Hindlimb muscle (tissue), 1 donor: ENCODE data around the gene ZNF879. TPM values are rescaled to one million over a fixed set of nuclear protein-coding genes. Genes with fewer than 3 reads are reported as not detected.

Experiments
- DNase-seq: peaks from one replicate; pipeline ENCODE4 v3.0.0-alpha.2; 2013
- polyA plus RNA-seq: library from polyadenylated mRNA; unstranded; fragments of 120-200 nt; gene quantifications from one replicate; pipeline ENCODE4 v1.2.1, GENCODE V29; 2013; ENCODE audit not compliant: insufficient read length

The ZNF879 gene
- polyA plus RNA-seq, 1 donor, result 3.4 TPM

DNA sequence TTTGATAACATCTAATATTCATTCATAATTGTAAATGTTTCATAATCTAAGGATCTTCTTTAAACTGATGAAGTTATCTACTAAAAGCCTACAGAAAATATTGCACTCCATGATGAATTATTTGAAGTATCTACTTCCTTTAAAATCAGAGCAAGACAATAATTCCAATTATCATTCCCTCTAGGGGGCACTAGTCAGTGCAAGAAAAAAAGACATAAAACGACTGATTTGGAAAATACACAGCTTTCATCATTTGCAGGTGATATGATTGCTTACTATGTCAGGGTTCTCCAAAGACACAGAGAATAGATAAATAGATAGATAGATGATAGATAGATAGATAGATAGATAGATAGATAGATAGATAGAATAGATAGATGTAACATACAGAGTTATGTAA is 14.9 kb upstream of the ZNF879 start:
- DNase-seq, result no peak

DNA sequence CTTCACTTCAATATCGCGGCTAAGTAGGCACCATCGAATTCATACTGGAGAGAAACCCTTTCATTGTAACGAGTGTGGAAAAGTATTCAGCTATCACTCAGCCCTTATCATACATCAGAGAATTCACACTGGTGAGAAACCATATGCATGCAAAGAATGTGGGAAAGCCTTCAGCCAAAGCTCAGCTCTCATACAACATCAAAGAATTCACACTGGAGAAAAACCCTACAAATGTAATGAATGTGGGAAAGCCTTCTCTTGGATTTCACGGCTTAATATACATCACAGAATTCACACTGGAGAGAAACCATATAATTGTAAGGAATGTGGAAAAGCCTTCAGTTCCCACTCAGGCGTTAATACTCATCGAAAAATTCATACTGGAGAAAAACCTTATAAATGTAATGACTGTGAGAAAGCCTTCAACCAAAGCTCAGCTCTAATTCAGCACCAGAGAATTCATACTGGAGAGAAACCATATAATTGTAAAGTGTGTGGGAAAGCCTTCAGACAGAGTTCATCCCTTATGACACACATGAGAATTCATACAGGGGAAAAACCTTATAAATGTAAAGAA is 9.5 kb downstream of the ZNF879 start:
- no peak for DNase-seq

DNA sequence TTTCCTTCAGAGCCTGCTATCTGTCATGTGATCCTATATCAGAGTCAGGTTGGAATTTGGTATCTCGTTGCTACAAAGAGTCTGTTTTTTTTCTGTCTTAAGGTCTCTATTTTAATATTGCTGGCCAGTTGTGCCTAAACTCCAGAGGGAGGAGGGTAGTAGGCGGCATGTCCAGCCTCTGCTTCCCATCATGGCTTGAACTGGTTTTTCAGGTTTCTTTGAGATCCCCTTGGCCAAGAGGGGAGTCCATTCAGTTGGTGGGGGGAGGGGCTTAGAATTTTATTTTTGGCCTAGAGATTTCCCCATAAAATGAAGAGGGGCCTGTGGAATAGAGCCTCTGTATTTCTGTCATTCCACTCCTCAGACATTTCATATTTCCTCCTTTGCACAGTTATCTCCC is 21.2 kb downstream of the ZNF879 start:
- DNase-seq, result no peak

DNA sequence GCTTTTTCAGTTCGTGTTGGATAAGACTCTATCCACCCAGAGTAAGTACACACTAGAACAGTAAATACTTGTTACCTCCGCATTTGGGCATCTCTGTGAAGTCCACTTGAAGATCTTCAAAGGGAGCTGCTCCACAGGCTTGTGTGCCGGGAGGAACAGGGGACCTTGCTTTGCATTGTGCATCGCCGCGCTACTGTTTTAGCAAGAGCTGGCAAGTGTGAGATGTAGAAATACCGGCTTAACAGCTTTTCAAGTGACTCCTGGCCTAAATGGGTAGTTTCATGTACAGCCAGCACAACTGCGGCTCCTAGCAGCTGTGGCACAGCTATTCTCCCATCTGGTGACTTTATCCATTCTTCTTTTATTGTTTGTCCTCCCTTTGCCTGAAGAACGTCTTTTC is 28.2 kb downstream of the ZNF879 start:
- no peak for DNase-seq

DNA sequence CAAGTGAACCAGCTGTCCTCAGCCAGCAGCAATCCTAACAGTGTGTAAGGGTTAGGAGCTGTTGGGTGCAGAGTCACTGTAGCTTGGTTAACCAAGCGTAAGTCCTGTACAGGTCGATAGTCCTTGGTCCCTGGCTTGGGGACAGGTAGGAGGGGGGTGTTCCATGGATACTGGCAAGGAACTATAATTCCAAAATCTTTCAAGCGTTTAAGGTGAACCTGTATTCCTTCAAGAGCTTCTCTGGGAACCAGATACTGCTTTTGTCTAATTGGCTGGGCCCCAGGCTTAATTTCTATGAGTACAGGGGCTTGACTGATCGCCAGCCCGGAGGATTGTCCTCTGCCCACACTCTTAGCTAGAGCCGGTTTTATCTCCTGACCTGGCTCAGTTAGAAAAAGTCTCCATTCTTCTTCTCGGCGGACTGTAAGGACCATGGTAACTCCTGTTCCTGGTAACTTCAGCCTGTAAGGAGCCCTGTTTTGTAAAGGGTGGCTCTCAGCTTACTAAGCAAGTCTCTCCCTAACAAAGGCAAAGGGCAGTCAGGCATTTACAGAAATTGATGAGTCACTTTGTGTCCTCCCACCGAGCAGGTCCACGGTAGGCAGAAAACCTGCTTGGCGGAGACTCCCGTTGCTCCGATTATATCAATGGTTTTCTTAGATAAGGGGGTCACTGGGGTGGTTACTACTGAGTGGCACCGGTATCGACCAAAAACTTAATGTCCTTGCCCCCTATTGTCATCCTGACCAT is 30.6 kb downstream of the ZNF879 start:
- DNase-seq, result no peak

DNA sequence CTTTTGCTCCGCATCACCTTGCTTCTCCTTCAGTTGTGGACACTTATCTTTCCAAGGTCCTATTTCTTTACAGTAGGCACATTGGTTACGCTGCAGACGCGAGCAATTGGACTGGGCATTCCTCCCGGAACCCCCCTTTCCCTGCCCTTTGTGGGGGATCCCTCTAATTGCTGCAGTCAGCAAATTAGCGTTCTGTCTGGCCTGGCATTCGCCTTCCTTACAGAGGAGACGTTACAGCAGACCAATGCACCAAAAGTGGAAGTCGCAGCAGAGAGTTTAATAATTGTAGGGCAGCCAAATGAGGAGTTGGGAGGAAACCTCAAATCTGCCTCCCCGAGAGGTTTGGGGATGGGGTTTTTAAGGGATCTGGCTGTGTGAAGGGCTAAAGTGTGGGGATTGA is 31.3 kb downstream of the ZNF879 start:
- no peak for DNase-seq

DNA sequence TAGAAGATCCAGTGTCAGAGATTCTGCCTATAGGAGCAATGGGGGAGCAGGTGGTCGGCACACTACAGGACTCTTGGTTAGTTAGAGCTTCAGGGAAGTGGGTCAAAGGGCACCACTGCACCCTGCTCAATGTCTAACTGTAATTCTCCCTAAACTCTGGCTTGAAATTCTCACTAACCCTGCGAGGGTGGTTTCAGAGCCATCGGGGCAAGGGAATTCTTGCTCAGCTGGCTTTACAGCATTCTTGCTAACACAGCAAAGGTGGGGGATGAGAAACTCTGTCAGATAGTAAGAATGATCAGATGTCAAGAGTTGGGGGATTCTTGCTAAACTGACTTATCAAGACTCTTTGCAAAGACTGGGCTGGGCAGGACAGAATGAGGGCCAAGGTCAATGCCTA is 31.8 kb downstream of the ZNF879 start:
- no peak for DNase-seq

DNA sequence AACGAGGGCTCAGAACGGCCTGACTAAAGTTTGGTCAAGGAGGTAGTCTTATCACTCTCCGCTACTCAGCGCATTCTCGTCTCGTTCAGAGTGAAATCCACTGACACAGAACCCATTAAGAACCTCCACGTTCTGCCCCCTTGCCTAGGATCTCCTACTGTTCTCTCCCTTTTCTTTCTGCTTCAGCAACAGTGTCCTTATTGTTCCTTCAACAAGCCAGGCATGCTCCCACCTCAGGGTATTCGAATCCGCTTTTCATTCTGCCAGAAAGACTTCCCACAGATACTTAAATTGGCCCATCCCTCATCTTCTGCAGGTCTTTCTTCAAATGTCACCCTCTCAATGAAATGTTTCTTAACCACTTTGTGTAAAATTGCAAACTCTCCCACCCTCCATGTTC is 32.2 kb downstream of the ZNF879 start:
- DNase-seq, result no peak

DNA sequence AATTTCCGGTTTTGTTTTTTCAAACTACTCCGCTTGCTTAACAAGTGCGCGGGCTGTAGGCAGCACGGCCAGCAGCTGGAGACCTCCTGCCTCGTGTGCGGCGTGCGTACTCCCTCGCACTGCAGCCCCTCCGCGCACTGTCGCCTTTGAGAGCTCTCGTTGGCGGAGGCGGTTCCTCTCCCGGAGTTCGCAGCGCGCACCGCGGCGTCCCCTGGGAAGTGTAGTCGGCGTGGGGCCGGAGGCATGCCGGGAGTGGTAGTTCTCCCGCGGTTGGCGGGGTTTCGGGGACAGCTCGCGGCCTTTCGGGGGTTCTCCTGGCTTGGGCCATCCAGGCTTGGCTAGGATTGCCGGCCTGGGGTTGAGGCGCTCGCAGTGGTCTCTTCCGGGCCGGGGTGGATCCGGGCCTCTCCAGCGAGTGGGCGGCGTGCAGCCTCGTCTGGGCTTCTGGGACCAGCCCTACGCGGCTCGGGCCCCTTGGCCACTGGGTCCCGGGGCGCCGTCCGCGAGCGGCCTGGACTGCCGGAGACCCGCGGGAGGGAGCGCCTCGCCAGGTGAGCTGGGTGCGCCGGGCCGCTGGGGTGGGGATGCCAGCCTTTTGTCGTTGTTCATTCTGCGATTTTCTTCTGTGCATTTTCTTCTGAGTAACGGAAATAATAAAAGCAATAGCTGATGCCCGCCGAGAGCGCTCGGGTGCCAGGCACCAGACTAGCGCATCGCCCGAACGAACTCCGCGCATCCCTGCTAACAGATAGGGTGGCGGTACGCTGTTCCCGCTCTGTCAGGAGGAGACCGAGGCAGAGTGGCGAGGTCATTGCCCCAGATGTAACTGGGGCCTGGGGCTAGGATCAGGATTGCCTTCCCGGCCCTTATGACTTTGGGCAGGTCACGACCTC is 36.8 kb downstream of the ZNF879 start, which contains the start of gene ZNF354C:
TSS of gene ZNF354C (plus strand) at position 258 of the 893 bp plus-strand sequence. CDS start 1,696 bp downstream, outside the sequence.
- peak; percentile 94 for DNase-seq

DNA sequence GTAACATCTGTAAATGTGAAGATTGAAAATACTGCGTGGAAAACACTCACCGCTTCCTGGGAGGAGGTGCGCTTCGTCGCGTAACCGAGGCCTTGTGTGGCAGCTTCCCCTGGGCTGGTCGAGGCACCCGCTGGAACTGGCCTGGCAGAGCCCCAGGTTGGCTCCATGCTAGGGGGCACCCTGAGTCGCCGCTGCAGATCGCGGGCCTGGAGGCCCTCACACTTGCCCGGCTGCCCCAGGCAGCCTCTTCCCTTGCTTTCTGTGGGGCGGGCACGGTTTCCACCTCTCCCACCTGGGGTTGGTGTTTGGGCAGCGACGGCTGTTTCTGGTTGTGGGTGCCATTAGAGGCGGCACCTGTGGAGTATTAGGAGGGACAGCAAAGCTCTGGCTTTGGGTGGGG is 37.4 kb downstream of the ZNF879 start:
- peak; percentile 9 for DNase-seq

DNA sequence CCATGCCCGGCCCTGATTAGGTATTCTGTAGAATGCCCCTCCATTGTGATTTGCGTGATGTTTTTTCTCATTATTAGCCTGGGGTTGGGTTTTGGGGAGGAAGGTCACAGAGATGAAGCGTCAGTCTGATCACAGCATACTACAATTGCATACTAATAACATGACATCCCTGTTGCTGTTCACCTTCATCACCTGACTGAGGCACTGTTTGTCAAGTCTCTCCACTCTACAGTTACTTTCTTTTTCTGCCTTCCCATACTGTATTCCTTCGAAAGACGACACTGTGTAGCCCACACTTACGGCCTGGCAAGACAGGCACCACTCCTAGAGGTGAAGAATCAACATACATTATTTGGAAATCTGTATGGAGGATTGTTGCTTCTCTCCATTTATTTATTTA is 42.1 kb downstream of the ZNF879 start:
- no peak for DNase-seq

DNA sequence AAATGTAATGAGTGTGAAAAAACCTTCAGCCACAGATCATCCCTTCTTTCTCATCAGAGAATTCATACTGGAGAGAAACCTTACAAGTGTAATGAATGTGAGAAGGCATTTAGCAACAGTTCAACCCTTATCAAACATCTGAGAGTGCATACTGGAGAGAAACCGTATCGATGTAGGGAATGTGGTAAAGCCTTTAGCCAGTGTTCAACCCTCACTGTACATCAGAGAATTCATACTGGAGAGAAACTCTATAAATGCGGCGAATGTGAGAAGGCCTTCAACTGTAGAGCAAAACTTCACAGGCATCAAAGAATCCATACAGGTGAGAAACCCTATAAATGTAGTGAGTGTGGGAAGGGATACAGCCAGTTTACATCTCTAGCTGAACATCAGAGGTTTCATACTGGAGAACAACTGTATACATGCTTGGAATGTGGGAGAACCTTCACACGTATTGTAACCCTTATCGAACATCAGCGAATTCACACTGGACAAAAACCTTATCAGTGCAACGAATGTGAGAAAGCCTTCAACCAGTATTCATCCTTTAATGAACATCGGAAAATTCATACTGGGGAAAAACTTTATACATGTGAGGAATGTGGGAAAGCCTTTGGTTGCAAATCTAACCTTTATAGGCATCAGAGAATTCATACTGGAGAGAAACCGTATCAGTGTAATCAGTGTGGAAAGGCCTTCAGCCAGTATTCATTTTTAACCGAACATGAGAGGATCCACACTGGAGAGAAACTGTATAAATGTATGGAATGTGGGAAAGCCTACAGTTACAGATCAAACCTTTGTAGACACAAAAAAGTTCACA is 55.8 kb downstream of the ZNF879 start:
- no peak for DNase-seq

DNA sequence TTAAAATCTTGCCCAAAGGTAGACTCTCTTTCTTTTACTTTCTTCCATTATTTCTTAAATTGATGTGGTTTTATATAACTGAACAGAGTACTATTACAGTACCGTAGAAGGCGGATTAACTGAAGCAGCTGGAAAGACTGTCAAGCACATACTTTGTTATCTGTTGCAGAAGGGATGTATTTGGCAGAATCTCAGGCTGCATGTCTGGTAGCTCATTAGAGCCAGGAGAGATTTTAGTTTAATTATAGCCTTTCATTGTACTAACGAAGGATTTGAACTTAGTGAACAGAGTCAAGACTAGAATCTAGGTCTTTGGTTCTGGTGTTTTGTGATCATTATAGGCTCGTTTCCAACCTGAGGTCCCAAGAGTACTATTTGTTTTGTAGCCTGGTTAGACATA is 57.1 kb downstream of the ZNF879 start:
- DNase-seq, result no peak

Other genes starting within 250 kb of the ZNF879 start
- gene ZNF354B, start 163.9 kb upstream of the ZNF879 start, polyA plus RNA-seq, result 13.9 TPM
- gene ZFP2, start 127.9 kb upstream of the ZNF879 start, polyA plus RNA-seq, result 2.4 TPM
- 3.1 TPM for gene ZNF454, start 82.6 kb upstream of the ZNF879 start, polyA plus RNA-seq
- gene GRM6, start 28.5 kb upstream of the ZNF879 start, polyA plus RNA-seq, result 0.72 TPM
- 6.7 TPM for gene ZNF354C, start 36.6 kb downstream of the ZNF879 start, polyA plus RNA-seq